Amygdala (tissue), 56 donors: Measurements from ENCODE around the gene FGF21.
A peak's percentile ranks its signal among the peaks of the same experiment; 100 is the strongest.

Source experiments
- DNase-seq, 56 donors: peaks; one replicate each; lab custom pipeline; 2025; lab: John Stamatoyannopoulos, UW

The FGF21 gene

DNA sequence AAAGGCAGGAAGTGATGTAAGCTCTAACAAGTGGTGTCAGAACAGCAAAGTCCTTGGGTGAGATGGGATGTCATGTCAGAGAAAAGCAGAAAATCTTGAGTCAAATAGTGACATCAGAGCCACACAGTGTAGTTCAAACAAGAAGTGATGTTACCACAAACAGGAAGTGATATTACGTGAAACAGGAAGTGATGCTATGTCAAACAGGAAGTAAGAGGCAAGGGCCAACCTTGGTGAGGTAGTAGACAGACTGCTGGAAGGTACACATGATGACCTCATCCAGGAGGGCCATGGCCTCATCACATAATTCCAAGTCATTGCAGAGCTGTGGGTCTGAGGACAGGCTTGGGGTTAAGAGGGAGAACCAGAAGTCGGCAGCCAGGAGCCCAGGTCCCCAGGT, 28.8 kb upstream of the FGF21 start:
- DNase-seq, result no peak

- DNase-seq, result no peak
These were observed 26.2 kb upstream of the FGF21 start for GRCh38 chr19:48728911-48729664.

GRCh38 chr19:48731452-48731851, 23.9 kb upstream of the FGF21 start:
- no peak for DNase-seq

DNA sequence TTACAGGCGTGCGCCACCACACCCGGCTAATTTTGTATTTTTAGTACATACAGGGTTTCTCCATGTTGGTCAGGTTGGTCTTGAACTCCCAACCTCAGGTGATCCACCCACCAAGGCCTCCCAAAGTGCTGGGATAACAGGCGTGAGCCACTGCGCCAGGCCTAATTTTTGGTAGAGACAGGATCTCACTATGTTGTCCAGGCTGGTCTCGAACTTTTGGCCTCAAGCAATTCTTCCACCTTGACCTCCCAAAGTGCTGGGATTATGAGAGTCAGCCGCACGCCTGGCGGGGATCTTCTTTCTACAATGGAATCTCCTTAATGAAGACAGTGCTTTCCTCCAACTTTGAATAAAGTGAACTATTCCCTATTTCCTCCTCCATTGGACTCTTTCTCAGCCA, 20.7 kb upstream of the FGF21 start:
- no peak for DNase-seq

- DNase-seq, result no peak
These were observed 20.2 kb upstream of the FGF21 start for GRCh38 chr19:48735031-48735615.

DNA sequence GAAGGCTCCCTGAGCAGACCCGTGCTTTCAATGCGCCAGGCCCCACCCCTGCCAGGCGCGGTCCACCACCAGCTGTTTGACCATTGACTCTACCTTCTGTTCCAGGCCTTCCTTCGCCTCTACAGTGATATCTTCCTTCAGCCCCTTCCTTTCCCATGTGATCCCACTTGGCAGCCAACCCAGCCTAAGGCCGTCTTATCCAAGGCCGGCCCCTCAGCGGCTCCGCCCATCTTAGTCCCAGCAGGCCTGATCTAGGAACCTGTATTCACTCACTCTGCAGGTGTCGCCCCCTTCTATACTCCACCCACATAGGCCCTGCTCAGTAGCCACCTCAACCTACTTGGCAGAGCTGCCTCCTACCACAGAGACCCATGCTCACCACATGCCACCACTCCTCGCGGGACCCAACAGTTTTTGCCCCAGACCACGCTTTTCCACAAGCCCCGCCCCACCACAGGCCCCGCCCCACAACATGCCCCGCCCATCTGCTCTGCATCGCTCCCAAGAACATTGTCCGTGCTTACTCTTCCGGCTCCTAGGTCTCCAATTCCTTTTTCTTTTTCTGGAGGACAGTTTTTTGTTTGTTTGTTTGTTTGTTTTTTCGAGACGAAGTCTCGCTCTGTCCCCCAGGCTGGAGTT, 17.8 kb upstream of the FGF21 start:
- DNase-seq, result peak in 1 of 56 donors; percentile 10

DNA sequence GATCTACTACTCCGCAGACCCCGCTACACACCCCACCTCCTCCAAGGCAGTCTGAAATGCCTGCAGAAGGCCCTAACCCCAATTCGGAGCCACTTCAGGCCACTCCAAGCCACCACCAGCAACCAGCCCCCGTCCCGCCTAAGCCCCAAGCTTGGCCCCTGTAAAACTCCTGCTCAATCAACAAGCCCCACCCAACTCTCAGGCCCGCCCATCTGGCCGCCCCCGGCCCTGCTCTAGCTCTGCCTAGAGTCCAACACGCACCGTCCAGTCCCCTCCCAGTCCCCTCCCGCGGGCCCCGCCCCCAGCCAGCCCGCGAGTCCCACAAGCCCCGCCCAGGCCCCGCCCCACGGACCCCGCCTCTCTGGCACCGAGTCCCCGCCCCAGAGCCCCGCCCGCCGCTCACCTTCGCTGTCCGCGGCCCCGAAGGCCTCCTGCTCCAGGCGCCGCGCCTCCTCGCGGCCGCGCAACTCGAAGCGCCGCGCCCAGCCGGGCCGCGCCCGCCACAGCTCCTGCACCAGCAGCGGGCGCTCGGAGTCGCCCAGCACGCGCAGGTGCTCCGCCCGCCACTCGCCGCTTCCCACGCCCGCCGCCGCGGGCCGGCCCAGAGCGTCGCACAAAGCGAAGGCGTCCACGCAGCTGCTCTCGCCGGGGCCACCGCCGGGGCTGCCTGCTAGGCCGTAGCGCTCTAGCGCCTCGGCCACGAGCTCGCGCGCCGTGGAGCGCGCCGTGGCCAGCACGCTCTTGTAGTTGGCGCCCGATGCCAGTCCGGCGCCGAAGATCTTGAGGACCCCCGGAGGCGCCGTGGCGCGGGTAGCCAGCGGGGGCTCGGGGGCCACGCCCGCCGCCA, 16.5 kb upstream of the FGF21 start:
- peak in 53 of 56 donors; percentile 23 to 93 (median 74) for DNase-seq

DNA sequence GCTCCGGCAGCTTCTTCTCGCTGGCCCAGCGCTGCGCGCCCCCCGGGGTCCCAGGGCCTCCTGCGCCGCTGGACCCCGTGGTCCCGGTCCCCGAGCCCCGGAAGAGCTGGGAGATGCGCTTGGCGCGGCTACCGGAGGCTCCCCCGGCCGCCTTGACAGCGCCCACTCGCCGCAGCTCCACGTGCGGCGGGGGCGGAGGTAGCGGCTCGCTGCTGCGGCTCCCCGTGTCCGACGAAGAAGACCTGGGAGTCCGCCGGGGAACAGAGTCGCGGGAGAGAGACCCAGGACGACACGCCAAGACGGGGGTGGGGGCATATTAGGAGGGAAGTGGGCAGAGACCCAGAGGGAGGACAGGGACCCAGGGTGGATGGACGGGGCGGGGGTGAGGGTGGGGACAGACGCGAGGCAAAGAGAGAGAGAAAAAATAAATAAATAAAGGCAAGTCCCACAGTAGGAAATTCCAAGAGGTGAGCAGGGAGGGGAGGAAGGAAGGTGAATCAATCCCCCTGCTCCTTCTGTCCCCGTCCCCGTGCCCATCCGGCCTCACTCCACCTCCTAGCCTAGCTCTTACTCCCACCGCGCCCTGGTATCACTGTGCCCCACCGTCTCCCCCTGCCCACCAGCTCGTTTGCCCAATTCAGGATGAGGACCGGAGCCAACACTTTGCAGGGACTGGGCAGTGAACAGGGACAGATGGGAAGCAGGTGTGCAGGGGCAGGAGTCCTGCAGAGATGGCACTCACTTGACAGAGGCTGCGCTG, 15.7 kb upstream of the FGF21 start:
- no peak for DNase-seq

DNA sequence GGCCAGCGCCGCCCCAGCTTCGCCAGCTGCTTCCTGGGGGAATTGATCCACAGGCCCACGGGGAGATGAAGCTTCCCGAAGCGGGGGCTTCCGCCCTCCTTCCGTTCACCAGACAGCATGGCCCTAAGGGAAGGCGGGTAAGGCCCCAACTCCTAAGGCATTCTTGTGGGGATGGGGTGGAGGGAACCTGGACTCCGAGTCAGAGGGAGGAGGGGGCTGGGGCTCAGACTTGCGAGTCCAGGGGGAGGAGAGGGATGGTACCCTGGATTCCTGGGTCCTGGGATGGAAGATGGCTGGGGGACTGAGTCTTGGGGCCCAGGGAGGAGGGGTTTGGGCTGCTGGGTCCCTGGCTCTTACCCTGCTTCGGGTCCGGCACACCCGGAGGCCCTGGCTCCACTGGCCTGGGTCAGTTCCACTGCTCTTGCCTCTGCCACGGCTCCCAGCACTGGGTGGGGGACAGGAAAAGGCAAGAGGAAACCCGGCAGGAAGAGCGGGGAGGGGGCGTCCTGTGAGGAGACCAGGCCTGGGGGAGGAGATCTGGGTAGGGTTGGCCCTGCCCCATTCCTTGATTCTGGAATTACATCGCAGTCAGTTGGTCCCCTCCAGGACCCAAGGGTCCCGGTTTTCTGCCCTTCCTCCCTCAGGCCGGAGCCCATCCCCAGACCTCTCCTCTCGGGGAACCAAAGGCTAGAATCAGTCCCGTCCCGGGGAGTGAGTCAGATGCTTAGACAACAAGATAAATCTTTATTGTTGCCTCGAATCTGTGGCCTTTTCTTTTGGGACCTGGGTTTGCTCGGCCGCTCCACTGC, 15.0 kb upstream of the FGF21 start, which contains the start of gene RASIP1:
RASIP1 (minus strand) TSS at position 447 of the 809 bp plus-strand sequence; CDS start at position 119, 328 bp downstream.
- no peak for DNase-seq

DNA sequence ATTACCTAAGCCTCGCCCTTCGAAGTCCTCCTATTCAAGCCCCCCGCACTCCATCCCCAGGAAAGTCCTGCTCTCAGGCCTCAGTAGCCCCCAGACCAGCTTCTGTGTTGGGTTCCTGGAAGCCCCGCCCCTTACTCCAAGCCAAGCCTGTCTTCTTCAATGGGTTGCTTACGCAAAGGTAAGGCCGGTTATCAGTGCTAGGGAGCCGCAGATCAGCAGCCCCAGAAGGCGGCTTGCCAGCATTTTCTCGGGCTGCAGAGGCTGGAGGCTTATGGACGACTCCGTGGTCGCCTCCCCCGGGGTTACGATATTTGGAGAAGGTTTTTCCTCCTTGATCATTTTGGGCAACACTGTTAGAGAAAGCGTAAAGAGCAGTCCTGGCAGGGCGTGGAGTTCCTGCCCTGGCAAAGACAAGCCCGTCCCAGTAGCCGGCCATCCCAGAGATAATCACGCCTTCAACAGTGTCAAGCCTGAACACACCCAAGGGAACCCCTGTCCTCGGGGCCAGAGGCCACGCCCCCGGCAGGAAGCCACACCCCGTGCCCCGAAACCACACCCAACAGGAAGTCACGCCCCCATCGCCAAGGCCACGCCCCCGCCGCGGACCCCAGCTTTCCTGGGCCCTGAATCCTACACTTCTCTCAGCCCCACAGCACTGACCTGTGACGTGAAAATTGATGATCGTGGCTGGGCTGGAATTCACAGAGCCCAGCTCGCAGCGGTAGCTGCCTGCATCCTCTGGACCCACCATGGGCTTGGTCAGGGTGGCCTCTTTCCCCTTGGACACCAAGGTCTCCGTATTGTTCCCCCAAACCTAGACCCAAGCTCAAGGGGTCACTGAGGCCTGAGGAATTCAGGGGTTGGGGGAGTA, 14.0 kb upstream of the FGF21 start:
- peak in 3 of 56 donors; percentile 6 to 36 (median 14) for DNase-seq

DNA sequence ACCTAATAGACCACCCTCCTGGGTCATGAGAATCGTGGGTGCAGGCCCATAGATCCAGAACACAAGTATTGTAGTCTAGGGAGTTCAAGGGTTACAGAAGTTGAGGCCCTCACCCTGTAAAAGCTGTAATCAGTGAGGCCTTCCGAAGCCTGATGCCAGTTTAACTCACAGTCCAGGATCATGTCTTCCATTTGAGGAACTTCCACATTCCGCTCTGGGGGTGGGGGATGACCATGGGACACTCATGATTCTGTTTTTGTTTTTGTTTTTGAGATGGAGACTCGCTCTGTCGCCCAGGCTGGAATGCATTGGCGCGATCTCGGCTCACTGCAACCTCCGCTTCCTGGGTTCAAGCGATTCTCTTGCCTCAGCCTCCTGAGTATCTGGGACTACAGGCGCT, 13.2 kb upstream of the FGF21 start:
- no peak for DNase-seq

- peak in 43 of 56 donors; percentile 7 to 82 (median 47) for DNase-seq
These were observed 9.9 kb upstream of the FGF21 start for GRCh38 chr19:48745208-48745995.

- no peak for DNase-seq
These were observed 9.2 kb upstream of the FGF21 start for GRCh38 chr19:48746110-48746509.

DNA sequence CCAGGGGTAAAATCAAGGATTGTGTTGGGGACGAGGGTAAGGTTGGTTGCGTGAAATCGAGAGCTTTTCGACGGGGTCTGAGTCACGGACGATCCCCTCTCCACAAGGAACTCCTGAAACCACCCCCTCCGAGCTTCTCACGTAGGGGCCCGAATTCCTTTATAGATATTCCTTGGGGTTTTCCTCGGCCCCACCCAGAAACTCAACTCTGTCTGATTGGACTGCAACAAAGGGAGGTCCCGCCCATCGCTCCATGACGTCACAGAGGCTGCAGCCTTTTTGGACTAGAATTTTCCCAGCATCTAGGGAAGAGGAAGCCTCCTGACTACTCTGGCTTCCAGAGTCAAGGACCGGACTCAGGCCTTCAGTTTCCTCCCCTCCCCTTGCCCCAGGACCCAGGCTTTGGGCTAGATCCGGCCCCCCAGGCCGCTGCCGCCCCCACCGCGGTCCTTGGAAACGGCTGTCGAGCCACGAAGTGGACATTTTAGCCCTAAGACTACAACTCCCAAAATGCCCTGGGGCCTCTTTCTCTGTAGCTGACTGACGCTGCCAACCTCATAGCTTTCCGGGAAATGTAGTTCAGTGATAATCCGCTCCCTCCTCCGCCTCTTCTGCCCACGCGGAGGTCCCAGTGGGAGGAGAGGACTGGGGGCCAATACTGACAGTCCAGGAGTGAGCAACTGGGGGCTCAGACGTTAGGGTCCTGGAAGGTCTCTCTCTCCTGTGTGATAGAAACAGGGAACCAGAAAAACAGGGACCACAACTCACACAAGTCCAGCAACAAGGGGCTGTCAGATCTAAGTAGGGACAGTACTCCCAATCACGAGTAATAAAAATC, 8.4 kb upstream of the FGF21 start, which contains the start of gene IZUMO1:
IZUMO1 (minus strand) TSS at position 172 of the 838 bp plus-strand sequence. CDS start 1,050 bp downstream, outside the sequence.
- DNase-seq, result peak in 53 of 56 donors; percentile 15 to 91 (median 66)

DNA sequence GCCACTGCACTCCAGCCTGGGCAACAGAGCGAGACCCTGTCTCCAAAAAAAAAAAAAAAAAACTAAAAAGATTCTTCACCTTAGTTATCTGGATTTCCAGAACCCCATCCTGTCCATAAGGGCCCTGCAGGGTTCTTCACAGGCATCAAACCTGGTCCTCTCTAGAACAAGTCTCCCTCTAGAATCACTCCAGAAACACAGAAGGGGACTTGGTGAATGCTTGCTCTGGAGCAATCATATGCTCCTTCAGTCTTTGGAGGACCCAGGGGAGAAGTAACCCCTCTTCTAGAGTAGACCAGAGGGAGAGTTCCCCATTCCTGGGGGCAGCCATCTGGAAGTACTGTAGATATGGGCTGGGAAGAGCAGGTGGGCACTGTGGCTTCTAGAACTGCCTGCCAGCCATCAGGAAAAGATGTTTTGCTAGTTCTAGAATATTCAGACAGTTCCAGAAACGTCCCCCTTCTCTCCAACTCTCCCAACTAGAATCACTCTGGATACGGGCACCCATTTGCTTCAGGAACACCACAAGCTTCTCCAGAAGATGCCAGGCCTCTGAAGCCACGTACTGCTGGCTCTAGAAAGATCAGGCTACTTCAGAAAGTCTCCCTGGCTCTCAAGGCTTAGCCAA, 5.6 kb upstream of the FGF21 start:
- no peak for DNase-seq

- DNase-seq, result no peak
These were observed 5.0 kb upstream of the FGF21 start for GRCh38 chr19:48750351-48750750.
